HG03135 (cell line): ENCODE results near the gene RPRD2.

ENCODE experiments used
- ATAC-seq: cut with Tn5 transposase; IDR thresholded peaks from one replicate; pipeline ENCODE4 v1.9.1; 2021; ENCODE audit warnings: mild to moderate bottlenecking, moderate library complexity; ENCODE audit not compliant: unreplicated experiment

Gene RPRD2

DNA sequence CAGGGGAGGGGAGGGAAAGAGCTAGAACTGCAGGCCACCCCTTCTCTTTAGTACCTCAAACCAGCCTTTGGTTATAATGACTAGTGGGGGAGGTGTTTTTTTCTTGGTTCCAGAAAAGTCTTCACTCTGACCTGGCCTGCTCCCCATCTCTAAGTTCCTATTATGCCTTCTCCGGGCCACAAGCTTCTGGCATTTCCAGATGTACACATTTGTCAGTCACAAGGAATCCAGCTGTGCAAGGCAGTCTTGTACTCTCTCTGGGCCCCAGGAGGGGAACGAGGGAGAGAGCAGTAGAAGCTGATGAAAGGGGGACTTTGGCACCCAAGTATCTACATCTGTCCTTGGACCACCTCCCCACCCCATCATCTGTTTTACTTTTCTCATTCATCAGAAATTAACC, 148.9 kb downstream of the RPRD2 start:
- no peak for ATAC-seq

DNA sequence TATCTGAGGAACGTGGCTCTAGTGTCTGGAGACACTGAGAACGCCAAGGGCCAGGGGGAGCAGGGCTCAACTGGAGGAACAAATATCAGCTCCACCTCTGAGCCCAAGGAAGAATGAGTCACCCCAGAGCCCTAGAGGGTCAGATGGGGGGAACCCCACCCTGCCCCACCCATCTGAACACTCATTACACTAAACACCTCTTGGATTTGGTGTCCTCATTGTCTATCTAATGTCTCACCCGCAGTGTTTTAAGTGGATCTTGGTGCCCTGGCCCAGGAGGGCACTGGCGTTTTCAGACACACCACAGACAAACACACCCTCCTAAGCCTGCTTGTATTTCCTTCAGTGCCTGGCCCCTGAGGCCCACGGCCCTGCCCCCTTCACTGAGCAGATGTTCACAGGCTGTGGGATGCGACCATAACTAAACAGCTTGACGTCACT, 149.4 kb downstream of the RPRD2 start:
- ATAC-seq: no peak

DNA sequence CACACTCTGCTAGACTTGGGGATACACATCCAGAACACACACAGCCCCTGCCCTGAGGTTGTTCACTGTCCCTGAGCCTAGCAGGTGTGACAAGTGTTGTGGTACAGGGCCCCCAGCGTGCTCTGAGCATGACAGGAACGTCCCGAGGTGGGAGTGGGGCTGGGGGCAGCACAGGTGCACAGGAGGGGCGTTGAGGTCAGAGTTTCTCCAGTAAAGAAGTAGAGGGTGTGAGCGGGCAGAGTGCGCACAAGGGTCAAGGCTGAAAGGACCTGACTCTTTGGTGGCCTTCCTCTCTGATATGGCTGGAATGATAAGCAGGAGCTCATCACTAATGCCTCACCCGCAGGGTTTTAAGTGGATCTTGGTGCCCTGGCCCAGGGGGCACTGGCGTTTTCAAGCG, 150.3 kb downstream of the RPRD2 start:
- ATAC-seq: no peak

DNA sequence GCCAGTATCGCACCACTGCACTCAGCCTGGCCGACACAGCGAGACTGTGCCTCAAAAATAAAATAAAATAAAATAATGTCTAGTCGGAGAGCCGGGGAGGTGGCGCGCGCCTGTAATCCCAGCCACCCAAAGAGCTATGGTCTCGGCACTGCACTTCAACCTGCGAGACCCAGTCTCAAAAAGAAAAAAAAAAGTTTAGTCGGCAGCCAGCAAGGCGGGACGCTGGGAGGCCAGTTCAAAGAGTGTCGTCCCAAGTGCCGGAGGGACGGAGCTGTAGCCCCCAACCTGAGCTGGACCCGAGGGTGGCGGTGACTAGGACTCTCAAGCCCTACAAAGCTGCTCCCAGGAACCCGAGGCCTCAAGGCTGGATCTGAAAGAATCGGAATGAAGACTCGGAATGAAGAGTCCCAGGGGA, 151.0 kb downstream of the RPRD2 start:
- ATAC-seq: no peak

DNA sequence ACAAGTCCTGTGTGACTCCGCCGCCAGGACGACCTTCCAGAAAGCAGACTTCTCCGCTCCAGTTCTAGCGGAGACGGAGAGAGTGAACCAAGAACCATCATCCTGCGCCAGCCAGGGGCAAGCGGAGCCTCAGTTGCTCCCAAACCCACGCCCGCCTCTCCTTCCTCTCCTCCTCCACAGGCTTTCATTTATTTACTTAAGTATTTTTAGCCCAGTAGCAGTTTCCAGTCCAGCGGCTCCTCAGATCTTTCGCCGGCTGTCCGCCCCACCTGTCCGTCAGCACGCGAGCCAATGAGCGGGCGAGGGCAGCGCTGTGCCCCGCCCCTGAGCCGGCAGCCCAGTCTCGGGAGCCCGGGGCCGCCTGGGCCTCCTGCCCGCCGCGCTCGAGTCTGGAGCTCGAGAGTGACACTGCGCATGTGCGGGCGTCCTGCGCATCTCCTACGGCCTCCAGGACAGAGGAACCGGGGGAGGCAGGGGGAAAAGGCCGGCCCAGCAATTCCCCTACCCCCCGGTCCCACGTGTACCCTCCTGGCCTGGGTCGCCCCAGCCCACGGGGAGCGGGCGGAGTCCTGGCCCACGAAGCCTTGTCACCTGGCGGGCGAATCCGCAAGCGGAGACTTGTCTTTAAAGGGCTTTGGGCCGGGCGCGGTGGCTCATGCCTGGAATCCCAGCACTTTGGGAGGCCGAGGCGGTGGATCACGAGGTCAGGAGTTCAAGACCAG, 151.5 kb downstream of the RPRD2 start, which contains the start of gene FALEC:
Gene FALEC, plus strand, starts transcription at position 425 of the 722 bp plus-strand sequence.
- ATAC-seq: peak; percentile 93

DNA sequence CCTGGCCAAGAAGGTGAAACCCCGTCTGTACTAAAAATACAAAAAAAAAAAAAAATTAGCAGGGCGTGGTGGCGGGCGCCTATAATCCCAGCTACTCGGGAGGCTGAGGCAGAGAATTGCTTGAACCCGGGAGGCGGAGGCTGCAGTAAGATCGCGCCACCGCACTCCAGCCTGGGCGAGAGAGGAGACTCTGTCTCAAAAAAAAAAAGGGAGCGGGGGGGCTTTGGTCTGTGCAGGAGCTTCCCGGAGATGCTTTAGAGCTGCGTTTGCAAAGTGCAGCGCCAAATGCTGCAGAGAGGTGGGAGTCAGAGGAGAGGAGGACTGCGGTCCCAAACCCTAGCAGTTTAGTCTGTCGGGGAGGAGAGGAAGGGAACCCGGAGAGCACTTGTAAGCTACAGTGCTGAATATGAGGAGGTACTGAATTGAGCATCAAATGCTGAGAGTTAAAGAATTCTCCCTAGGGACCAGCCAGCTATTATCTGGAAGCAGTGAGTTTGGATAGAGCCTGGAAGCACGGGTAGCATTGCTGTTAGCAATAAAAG, 152.2 kb downstream of the RPRD2 start:
- no peak for ATAC-seq

DNA sequence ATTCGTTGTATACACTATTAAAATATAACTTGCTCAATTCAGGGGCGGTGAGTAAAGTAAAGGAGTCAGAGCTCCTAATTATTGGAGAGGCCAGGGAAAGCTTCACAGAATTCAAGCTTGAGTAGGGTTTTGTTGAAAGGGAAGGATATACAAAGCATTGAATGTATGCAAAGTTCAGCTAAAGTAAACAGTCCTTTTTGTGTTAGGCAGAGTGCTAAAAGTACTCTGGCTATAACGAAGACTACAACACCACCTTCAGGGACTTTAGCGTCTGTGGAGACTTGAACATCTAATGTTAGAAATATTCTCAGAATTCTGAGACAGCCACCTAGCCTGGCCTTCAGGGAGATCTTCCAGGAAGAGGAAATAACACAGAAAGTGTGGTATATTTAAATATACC, 152.7 kb downstream of the RPRD2 start:
- ATAC-seq: no peak

DNA sequence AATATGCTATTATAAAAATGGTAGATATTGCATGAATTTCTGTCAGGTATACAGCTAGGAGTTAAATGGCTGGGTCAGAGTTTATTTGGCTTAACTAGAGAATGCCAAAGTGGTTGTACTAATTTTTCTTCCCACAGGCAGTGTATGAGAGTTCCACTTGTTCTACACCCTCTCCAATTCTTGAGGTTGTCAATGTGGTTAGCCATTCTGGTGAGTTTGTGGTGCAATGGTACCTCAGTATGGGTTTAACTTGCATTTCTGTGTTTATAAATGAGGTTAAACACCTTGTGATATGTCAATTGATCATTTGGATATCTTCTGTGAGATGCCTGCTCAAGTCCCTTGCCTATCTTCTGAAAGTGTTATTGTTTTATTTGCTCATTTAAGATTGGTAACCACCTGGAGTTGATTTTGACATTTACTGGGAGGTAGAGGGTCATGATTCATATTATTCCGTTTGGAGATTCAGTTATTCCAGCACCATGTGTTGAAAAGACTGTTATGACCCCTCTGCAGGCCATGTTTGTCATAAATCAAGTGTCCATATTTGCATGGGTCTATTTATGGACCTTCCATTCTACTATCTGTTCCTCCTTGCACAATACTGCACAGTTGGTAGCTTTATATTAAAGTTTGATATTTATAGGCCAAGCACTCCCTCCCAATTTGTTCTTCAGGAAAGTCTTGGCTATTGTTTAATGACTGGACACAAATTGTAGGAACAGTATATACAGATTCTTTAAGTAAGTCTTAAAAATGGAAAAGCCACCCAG, 157.4 kb downstream of the RPRD2 start:
- ATAC-seq: no peak

DNA sequence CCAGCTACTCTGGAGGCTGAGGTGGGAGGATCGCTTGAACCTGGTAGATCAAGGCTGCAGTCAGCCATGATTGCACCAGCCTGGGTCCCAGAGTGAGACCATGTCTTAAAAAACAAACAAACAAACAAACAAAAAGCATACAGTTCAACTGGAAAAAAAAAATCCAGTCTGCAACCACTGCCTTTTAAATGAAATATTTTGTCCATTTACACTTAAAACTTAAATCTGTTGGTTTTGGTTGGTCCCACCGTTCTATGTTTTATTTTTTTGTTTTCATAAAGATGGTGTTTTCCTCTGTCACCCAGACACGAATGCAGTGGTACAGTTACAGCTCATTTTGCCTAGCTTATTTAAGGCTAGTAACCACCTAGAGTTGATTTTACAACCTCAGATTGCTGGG, 161.4 kb downstream of the RPRD2 start:
- no peak for ATAC-seq
